ENCODE measurements around the gene SPRYD3.
A peak's percentile ranks its signal among the peaks of the same experiment; 100 is the strongest.
"Not testable (repeated sequence)": the region's sequence is repeated elsewhere in the genome, so short reads cannot be mapped to it uniquely, and the experiment has no call there.

Gene SPRYD3

DNA sequence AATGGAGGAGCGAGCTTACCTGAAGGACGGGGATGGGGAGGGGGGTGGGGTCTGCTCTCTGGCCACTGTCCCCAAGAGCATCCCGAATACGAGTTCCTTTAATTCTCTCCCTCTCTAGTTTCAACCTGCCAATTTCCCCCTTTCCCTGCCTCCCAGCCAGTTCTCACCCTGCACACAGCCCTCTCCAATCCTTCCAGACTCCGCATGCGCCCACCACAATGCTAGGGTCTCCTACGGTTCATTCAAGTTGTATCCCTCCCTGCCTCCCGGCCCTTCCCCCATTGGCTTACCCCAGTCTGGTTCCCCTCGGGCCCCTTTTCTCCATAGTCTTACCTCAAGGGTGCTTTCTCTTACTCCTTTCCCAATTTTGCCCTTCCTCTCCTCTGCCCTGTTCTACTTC lies 17.6 kb upstream of the SPRYD3 start:
- peak overlapping the region; percentile 42 for H3K4me3 ChIP-seq (ENCODE audit: low read length)
- no peak for DNase-seq (ENCODE audit: low read depth)
- TF ChIP-seq, protein P1, sequence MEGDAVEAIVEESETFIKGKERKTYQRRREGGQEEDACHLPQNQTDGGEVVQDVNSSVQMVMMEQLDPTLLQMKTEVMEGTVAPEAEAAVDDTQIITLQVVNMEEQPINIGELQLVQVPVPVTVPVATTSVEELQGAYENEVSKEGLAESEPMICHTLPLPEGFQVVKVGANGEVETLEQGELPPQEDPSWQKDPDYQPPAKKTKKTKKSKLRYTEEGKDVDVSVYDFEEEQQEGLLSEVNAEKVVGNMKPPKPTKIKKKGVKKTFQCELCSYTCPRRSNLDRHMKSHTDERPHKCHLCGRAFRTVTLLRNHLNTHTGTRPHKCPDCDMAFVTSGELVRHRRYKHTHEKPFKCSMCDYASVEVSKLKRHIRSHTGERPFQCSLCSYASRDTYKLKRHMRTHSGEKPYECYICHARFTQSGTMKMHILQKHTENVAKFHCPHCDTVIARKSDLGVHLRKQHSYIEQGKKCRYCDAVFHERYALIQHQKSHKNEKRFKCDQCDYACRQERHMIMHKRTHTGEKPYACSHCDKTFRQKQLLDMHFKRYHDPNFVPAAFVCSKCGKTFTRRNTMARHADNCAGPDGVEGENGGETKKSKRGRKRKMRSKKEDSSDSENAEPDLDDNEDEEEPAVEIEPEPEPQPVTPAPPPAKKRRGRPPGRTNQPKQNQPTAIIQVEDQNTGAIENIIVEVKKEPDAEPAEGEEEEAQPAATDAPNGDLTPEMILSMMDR (IDR thresholded peaks at IDR 0.05; ENCODE audit: insufficient read depth, low read depth, low read length, missing control alignments), result no peak

DNA sequence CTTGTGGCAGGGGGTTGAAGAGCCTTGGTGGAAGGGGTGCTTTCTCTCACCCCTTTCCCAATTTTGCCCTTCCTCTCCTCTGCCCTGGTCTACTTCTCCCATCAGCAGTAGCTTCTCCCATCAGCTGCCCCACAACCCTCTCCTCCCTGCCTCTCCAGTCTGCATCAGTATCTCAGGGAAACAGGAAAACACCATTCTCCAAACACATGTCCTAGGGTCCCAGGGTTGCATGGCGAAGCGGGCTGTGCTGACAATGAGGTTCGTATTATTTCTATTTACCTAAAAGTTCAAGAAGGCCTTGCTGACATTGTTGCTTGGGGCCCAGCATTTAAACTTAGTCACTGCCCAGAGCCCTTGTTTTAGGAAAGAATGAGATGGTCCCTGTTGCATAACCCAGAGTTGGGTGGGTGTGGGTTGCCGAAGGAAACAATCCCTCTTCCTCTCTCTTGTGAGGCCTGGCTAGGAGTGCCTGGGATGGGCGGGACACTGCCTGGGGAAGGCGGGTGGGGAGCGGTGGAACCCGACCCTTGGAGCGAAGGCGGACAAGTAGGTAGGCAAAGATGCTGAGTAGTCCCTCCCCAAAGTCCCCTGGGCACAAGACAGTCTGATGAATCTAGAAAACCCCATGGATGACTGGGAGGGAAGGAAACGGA lies 17.0 kb upstream of the SPRYD3 start:
- peak; percentile 37 for DNase-seq (ENCODE audit: low read depth)
- TF ChIP-seq, protein P1 (IDR thresholded peaks at IDR 0.05; ENCODE audit: insufficient read depth, low read depth, low read length, missing control alignments), result no peak
- H3K4me3 ChIP-seq (ENCODE audit: low read length), result no peak overlapping the region

DNA sequence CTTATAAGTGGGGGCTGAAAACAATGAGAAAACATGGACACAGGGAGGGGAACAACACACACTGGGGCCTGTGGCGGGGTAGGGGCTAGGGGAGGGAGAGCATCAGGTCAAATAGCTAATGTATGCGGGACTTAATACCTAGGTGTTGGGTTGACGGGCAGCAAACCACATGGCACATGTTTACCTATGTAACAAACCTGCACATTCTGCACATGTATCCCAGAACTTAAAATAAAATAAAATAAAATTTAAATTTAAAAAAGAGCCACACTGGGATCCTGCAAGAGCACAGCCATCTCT lies 16.4 kb upstream of the SPRYD3 start:
- not testable (repeated sequence) for DNase-seq (ENCODE audit: low read depth); H3K4me3 ChIP-seq (ENCODE audit: low read length)

DNA sequence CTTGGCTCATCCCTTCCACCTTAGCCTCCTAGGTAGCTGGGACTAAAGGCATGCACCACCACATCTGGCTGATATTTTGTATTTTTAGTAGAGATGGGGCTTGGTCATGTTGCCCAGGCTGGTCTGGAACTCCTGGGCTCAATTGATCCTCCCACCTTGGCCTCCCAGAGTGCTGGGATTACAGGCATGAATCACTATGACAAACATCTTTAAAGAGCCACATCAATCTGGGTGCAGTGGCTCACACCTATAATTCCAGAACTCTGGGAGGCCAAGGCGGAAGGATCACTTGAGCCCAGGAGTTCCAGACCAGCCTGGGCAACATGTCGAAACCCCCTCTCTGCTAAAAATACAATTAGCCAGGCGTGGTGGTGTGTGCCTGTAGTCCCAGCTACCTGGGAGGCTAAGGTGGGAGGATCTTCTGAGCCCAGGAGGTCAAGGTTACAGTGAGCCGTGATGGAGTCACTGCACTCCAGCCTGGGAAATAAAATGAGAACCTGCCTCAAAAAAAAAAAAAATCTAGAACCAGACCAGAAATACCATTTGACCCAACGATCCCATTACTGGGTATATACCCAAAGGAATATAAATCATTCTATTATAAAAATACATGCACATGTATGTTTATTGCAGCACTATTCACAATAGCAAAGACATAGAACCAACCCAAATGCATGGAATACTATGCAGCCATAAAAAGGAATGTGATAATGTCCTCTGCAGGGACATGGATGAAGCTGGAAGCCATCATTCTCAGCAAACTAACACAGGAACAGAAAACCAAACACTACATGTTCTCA lies 15.8 kb upstream of the SPRYD3 start:
- H3K4me3 ChIP-seq (ENCODE audit: low read length), result not testable (repeated sequence)
- DNase-seq (ENCODE audit: low read depth), result peak; percentile 38

DNA sequence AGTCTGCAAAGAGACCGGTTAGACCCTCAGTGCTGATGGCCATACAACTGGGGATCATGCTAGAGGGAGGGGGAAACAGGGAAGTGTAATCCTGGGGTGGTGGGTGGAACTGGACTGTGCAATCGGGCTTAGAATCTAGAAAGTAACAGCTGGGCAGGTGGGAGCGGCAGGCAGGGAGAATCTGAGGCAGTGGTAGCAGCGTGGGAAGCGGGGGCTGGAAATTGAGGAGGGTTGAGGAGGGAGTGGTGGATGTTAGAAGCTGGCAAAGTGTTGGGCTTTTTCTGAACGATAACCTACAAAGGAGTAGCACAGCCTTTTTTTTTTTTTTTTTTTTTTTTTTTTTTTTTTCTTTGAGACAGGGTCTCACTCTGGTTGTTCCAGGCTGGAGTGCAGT lies 15.2 kb upstream of the SPRYD3 start:
- TF ChIP-seq, protein P1 (IDR thresholded peaks at IDR 0.05; ENCODE audit: insufficient read depth, low read depth, low read length, missing control alignments), result no peak
- no peak for DNase-seq (ENCODE audit: low read depth)
- H3K4me3 ChIP-seq (ENCODE audit: low read length), result no peak overlapping the region

DNA sequence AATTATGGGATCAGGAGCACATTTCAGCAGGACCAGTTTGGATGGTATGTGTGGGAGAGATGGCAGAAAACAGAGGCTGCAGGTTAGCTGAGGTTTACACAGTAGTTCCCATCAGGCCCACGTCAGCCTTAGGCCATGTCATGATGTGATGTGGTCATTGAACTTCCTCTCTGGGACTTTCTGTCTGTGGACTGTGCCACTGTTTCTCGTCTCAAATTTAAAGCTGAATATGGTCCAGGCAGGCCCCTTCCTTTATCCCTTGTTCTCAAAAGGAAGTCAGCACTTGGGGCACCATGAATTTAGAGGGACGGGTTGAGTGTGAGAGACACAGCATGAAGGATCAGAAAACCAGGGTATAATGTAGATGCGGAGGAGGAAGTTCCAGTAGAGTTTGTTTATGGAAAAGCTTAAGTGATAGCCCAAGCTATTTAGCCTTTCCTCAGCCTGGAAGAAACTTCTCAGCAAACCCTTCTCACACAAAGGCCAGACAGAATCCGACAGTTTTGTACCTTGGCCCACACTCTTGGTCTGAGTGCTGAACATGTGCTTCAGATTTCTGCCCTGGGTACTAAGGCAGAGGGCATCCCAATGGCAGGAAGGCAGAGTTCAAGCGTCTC lies 14.7 kb upstream of the SPRYD3 start:
- DNase-seq (ENCODE audit: low read depth), result no peak
- H3K4me3 ChIP-seq (ENCODE audit: low read length), result no peak overlapping the region
- TF ChIP-seq, protein P1 (IDR thresholded peaks at IDR 0.05; ENCODE audit: insufficient read depth, low read depth, low read length, missing control alignments), result no peak

DNA sequence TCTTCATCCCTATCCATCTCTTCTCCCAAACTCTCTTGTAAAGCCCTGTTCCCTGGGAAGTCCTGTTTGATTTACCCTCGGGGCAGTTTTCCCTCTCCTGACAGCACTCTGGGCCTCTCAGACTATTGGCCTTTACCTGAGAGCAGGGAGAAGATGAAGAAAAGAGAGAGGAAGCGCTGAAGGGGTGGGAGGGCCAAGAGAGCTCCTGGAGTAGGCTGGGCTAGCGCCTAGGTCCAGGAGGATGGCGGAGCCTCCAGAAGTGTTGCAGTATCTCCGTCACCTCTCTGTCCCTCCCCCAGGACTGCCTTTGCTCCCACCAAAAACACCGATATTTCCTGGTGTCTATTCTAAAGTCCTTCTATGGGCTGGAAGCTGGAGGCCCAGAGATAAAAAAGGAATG lies 12.6 kb upstream of the SPRYD3 start:
- no peak overlapping the region for H3K4me3 ChIP-seq (ENCODE audit: low read length)
- TF ChIP-seq, protein P1 (IDR thresholded peaks at IDR 0.05; ENCODE audit: insufficient read depth, low read depth, low read length, missing control alignments), result no peak
- no peak for DNase-seq (ENCODE audit: low read depth)

DNA sequence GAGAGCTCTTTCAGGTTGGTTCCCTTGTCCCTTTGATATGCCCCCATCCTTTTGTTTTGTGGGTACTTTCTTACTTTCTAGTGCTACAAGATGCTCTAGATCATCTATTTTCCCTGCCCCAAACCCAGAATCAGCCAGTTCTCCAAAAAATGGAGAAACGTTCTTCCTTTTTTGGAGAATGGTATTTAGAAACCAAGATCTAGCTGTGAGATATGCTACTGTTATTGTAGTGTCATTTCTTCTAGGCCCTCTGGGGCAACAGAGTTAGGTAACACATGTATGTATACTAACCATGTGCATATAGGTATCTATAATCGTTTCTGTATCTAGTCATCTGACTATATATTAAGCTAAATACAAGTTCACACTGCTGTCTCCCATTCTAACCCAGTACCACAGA lies 11.4 kb upstream of the SPRYD3 start:
- DNase-seq (ENCODE audit: low read depth), result no peak
- TF ChIP-seq, protein P1 (IDR thresholded peaks at IDR 0.05; ENCODE audit: insufficient read depth, low read depth, low read length, missing control alignments), result no peak
- H3K4me3 ChIP-seq (ENCODE audit: low read length), result no peak overlapping the region
